Measurements from ENCODE around the gene MYBPC2.
"Not testable (repeated sequence)": the region's sequence is repeated elsewhere in the genome, so short reads cannot be mapped to it uniquely, and the experiment has no call there.

MYBPC2 gene

GRCh38 chr19:50460161-50460765 lies 27.6 kb downstream of the MYBPC2 start:
- DNase-seq: no peak

DNA sequence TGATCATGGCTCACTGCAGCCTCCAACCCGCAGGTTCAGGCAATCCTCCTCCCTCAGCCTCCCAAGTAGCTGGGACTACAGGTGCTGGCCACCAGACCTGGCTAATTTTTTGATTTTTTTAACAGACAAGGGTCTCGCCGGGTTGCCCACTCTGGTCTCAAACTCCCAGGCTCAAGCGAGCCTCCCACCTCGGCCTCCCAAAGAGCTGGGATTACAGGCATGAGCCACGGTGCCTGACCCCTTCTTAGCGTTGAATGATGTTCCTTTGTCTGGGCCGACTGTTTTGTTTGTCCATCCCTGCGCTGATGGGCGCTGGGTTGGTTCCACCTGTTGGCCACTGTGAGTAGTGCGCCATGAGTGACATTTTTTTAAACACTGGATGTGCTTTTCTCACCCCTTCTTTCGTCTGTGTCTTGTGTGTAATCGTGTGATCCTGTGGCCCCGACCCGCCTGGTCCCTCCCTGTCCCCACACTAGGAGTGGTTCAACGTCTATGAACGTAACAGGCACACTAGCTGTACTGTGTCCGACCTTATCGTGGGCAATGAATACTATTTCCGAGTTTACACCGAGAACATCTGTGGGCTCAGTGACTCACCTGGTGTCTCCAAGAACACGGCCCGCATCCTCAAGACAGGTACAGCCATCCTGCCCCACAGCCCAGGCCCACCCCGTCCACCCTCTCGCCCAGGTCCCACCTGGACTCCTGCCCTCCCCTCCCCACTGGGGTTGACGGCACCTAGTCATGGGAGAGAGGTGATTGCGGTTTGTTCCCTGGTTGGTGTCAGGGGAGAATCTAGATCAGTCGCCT lies 28.6 kb downstream of the MYBPC2 start:
- DNase-seq: peak; percentile 64

GRCh38 chr19:50462970-50463369 lies 30.3 kb downstream of the MYBPC2 start:
- DNase-seq: no peak

DNA sequence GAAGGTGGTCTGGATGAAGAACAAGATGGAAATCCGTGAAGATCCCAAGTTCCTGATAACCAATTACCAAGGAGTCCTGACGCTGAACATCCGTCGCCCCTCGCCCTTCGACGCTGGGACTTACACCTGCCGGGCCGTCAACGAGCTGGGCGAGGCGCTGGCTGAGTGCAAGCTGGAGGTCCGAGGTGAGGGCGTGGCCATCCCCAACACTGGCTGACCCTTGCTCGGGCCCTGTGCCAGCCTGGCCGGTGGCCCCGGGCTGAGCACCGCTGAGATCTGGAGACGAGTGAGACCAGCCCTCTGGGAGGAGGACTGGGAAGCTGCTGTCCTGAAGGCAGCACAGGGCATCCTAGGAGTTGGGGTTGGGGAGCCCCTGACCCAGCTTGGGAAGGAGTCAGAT lies 31.7 kb downstream of the MYBPC2 start:
- no peak for DNase-seq

DNA sequence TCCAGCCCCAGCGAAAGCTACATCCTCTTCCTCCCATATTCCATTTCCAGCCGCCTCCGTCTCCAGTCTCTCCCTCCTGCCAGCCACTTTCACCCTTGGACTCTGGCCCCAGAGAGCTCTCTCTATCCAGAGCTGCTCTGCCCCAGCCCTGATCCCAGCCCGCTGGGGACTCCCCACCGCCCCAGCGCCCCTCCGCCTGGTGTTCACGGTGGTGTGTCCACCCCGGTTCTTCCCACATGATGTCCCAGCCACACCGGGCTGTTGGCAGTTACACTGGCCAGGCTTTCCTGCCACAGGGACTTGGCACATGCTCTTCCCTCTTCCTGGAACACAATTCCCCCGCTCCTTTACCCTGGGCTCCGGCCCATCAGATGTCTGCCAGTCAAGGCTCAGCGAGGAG lies 32.3 kb downstream of the MYBPC2 start:
- no peak for DNase-seq

DNA sequence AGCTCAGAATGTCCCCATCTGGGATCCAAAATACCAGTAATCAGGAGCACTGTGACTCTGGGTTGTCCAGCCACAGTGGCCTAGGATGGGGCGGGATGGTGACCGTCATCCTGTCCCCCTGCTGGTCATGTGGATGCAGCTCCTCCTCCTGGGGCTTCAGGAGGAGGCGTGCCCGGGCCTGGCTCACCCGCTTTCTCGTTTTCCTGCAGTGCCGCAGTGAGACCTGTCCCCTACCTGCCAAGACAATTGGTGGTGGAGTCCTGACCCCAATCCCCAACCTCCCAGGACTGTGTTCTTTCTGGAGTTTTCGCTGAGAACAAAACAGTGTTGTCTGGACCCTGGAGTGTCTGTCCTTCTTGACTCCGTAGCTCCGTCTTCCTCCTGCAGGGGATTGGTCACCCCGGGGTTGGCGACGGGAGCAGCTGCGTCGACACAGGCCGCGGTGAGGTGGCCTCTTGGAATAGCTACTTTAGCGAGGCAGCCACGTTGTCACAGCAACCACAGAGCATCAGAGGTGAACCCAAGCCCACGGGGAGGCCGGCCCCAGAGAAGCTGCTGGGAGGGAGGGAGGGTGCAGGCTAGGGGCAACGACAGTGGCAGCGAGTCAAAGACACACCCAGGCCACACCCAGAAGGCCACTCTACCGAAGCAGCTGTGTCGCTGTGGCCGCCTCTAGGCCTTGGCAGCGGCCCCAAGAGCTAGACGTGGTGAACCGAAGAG lies 33.5 kb downstream of the MYBPC2 start:
- no peak for DNase-seq

GRCh38 chr19:50466706-50467039 lies 34.0 kb downstream of the MYBPC2 start:
- no peak for DNase-seq

- no peak for DNase-seq
Observed at GRCh38 chr19:50467566-50467965, 34.9 kb downstream of the MYBPC2 start.

DNA sequence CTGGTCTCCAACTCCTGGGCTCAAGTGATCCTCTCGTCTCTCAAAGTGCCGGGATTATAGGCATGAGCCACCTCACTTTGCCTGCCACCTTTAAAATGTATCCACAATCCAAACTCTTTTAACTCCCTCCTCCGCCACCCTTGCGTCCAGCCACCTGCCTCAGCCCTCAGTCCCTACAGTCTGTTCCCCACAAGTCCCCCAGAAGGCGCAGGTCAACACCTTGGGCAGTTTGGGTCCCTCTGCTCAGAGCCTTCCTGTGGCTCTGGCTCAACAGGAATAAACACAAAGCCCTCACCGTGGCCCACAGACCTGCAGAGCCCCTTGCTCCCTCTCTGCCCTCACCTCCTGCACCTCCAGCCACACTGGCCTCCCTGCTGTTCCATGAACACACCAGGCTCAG lies 36.1 kb downstream of the MYBPC2 start:
- DNase-seq: no peak

GRCh38 chr19:50473336-50473735 lies 40.6 kb downstream of the MYBPC2 start:
- not testable (repeated sequence) for DNase-seq

DNA sequence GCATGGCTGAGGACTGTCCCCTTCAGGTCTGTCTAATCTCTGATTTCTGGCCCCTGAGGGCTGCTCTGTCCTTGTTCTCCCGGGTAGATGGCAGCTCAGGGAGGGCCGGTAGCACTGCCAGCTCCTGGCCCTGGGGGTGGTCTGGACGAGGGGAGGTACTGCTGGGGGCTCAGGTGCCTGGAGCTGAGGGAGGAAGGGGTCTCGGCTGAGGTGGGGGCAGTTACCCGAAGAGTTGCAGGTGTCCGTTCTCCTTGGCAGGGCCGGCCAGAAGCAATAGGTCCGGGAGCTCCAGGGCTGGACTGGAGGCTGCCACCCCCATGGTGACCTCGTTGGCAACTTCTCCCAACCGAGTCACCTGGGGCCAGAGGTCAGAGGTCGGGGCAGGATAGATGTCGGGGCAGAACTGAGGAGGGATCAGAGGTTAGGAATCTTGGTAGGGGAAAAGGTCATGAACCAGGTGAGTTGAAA lies 42.4 kb downstream of the MYBPC2 start:
- no peak for DNase-seq

DNA sequence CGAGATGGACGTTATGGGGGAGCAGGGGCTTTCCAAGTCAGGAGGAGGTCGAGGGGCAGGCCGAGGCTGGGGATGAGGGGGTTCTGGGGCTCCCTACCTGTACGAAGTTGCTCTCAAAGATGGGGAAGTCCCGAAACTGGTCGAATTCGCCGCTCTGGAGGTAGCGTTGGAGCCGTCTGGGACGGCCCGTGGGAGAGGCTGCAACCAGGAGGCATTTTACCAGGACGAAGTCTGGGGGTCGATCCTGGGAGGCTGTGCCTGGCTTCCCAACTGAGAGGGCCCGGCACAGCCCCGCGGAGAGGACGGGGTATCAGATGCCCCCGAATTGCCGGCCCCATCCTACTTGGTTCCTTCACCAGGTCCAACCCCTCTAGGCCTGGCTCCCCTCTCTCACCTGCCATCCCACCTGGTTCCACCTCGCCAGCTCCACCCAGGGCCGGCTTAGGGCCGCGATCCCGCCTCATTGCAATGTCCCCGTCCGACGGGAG lies 43.1 kb downstream of the MYBPC2 start:
- no peak for DNase-seq

- peak; percentile 94 for DNase-seq
Observed at GRCh38 chr19:50476224-50476906, 43.7 kb downstream of the MYBPC2 start, which contains the start of the genes EMC10 and GARIN5A. Gene EMC10 (plus strand): TSS chr19:50476507. CDS start chr19:50476545, 38 bp downstream. Gene GARIN5A (minus strand): TSS chr19:50476848. CDS start chr19:50476388, 460 bp downstream.

DNA sequence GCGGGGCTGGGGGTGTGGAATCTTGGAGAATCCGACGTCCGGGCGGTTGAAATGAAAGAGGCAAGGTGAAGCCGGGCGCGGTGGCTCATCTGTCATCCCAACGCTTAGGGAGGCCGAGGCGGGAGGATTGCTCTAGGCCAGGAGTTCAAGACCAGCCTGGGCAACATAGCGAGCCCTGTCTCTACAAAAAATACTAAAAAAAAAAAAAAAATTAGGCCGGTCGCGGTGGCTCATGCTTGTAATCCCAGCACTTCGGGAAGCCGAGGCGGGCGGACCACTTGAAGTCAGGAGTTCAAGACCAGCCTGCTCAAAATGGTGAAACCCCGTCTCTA lies 44.2 kb downstream of the MYBPC2 start:
- DNase-seq: no peak

- DNase-seq: no peak
Observed at GRCh38 chr19:50477751-50478515, 45.2 kb downstream of the MYBPC2 start.

DNA sequence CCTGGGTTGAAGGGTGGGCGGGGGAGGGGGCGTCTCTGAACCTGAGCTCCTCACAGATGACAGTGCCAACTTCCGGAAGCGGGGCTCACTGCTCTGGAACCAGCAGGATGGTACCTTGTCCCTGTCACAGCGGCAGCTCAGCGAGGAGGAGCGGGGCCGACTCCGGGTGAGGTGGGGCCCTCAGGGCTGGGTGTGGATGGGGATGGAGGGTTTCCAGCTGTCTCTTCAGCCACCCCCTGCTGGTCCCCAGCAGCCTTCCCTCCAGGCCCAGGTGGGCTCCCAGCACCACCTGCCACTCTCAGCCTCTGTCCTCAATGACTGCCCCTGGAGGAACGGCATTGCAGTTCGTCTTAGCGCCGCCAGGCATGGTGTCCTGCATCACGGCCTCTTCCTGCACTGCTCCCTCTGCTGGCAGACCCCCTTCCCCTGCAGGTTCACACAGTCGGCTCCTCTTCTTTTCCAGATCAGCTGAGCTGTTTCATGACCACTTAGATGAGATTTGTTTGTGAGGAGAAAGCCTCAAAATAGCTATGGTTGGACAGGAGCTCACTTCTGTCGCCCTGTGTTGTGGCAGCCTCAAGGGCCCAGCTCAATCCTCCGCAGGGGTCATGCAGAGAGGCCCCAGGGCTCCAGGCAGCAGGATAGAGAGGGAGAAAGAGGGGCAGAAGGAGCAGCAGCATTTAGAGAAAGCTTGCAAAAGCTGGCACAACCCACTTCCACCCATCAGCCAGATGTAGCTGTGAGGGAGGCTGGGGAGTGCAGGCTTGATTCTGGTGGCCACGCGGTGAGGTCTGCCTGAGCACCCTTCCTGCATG lies 46.4 kb downstream of the MYBPC2 start:
- DNase-seq: no peak

DNA sequence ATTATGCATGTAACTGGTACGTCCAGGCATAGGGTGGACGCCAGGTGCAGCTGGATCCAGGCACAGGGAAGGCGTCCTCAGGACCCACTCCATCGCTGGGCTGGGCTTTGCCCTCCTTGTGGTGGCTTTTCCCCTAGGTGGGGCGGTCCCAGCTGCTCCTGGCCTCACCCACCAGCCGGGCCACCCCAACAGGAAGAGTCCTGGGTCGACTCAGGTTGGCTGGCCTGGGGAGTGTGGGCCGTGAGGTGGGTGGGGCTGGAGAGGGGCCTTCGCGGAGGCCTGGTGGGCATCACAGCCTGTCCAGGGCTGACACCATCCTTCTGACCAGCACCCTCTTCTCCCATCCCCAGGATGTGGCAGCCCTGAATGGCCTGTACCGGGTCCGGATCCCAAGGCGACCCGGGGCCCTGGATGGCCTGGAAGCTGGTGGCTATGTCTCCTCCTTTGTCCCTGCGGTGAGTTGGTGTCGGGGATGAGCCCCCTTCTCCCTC lies 47.1 kb downstream of the MYBPC2 start:
- no peak for DNase-seq

- no peak for DNase-seq
Observed at GRCh38 chr19:50480281-50481111, 47.8 kb downstream of the MYBPC2 start.

DNA sequence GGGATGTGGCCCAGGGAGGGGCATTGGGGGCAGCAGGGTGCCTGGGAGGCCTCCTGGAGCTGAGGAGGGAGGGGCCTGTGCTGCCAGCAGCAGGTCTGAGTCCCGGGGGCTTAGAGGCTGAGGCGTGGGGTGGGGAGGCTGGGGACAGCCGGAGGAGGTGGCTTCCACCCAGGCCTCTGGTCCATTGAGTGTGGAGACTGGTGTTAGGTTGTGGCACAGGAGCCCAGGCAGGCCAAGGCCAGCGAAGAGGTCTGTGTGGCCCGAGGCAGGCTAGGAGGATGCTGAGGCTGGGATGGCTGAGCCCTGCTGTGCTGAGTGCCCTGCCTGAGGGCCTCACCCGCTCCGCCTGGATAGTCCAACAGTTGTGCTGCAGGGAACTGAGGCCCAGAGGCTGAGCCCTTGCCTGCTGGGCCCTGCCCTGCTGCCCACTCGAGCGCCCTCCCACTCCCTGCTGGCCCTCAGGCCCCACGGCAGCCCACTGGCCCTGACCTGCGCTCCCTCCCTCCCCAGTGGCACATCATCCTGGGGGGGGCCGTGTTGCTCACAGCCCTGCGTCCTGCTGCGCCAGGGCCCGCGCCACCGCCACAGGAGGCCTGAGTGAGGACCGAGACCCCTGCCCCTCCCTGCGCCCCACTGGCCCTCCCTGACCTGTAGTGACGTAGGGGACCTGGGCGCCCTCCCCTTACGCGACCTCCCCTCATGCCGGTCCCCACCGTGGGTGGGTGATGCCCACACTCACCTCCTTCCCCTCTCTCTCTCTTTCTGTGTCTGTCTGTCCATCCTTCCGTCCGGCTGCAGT lies 48.9 kb downstream of the MYBPC2 start:
- no peak for DNase-seq
